Gastrocnemius medialis (tissue), 4 donors: ENCODE results near the gene CDC42BPA.

Experiments
- CTCF ChIP-seq, 5 experiments: fragments of 450-650 bp in 3 of 5; fragments of 200-600 bp in 2 of 5; sonication (generic) in 2 of 5; IDR thresholded peaks in 4 of 5; conservative IDR thresholded peaks in 1 of 5; 1 replicate in 4 of 5; 2 replicates in 1 of 5; pipeline ENCODE4 v1.5.1; 2016 to 2019; ENCODE audit warnings: antibody characterized with exemption in 5 of 5, mild to moderate bottlenecking in 3 of 5, moderate library complexity in 3 of 5
- POLR2A ChIP-seq, 2 donors: fragments of 450-650 bp; IDR thresholded peaks; one replicate each; pipeline ENCODE4 v1.6.1; 2017; ENCODE audit warnings: antibody characterized with exemption in 2 of 2, mild to moderate bottlenecking in 2 of 2, moderate library complexity in 2 of 2

- TF ChIP-seq CTCF (IDR thresholded peaks at IDR 0.05 in 4 of 5, conservative IDR thresholded peaks at IDR 0.05 in 1 of 5) (no peak), POLR2A (IDR thresholded peaks at IDR 0.05) (no peak)
These were observed 338.2 kb downstream of the CDC42BPA start for GRCh38 chr1:226980122-226980560.
